Astrocyte (in vitro differentiated cells and primary cell): ENCODE data around the gene PMM2. TPM values are rescaled to one million over a fixed set of nuclear protein-coding genes. Genes with fewer than 3 reads are reported as not detected.

Experiments
- DNase-seq: peaks from one replicate; pipeline ENCODE4 v3.0.0-alpha.2; 2010; ENCODE audit warnings: low read depth
- FAIRE-seq: peaks from 2 replicates; lab custom pipeline; 2011; peaks lifted over from hg19 to GRCh38; lab: Jason Lieb, UNC
- H2AFZ ChIP-seq: 2 replicates; pipeline ENCODE4 v1.6.0; 2012; ENCODE audit warnings: low read depth, low read length, inconsistent platforms
- H3K27ac ChIP-seq: 2 replicates; pipeline ENCODE4 v1.5.1; 2011; ENCODE audit warnings: low read depth, low read length, inconsistent platforms
- H3K27me3 ChIP-seq: 2 replicates; pipeline ENCODE4 v1.6.0; 2011; ENCODE audit warnings: low read length, inconsistent platforms; ENCODE audit not compliant: insufficient read depth
- H3K36me3 ChIP-seq: 2 replicates; pipeline ENCODE4 v1.5.1; 2011; ENCODE audit warnings: low read length, inconsistent platforms; ENCODE audit not compliant: insufficient read depth
- H3K4me1 ChIP-seq: 2 replicates; pipeline ENCODE4 v1.5.1; 2011; ENCODE audit warnings: low read length, inconsistent platforms; ENCODE audit not compliant: insufficient read depth
- H3K4me2 ChIP-seq: 2 replicates; pipeline ENCODE4 v1.6.0; 2012; ENCODE audit warnings: low read length, inconsistent platforms
- H3K4me3 ChIP-seq: 2 replicates; pipeline ENCODE4 v1.5.1; 2011; ENCODE audit warnings: low read depth, mild to moderate bottlenecking, low read length, inconsistent platforms; ENCODE audit not compliant: insufficient read depth
- H3K79me2 ChIP-seq: 2 replicates; pipeline ENCODE4 v1.6.0; 2012; ENCODE audit warnings: mild to moderate bottlenecking, low read length, inconsistent platforms; ENCODE audit not compliant: insufficient read depth
- H3K9ac ChIP-seq: 2 replicates; pipeline ENCODE4 v1.6.0; 2012; ENCODE audit warnings: mild to moderate bottlenecking, low read length, inconsistent platforms
- H3K9me3 ChIP-seq: 2 replicates; pipeline ENCODE4 v1.5.1; 2012; ENCODE audit warnings: low read depth, mild to moderate bottlenecking, low read length, inconsistent platforms; ENCODE audit not compliant: insufficient read depth
- H4K20me1 ChIP-seq: 2 replicates; pipeline ENCODE4 v1.6.0; 2012; ENCODE audit warnings: low read length, inconsistent platforms; ENCODE audit not compliant: insufficient read depth
- H3K27ac Mint-ChIP-seq: one replicate; pipeline ENCODE4 v1.8.0; 2021; ENCODE audit warnings: mild to moderate bottlenecking, mixed read lengths; ENCODE audit not compliant: unreplicated experiment
- H3K27me3 Mint-ChIP-seq: one replicate; pipeline ENCODE4 v1.8.0; 2021; ENCODE audit warnings: low read depth, mixed read lengths; ENCODE audit not compliant: unreplicated experiment
- H3K36me3 Mint-ChIP-seq: one replicate; pipeline ENCODE4 v1.8.0; 2021; ENCODE audit warnings: low read depth, mixed read lengths; ENCODE audit not compliant: unreplicated experiment
- H3K4me1 Mint-ChIP-seq: one replicate; pipeline ENCODE4 v1.8.0; 2021; ENCODE audit warnings: low read depth, mixed read lengths; ENCODE audit not compliant: unreplicated experiment
- H3K4me3 Mint-ChIP-seq: one replicate; pipeline ENCODE4 v1.8.0; 2021; ENCODE audit warnings: mild to moderate bottlenecking, moderate library complexity, mixed read lengths; ENCODE audit not compliant: unreplicated experiment
- H3K9me3 Mint-ChIP-seq: one replicate; pipeline ENCODE4 v1.8.0; 2021; ENCODE audit warnings: mild to moderate bottlenecking, mixed read lengths; ENCODE audit not compliant: unreplicated experiment
- EZH2 ChIP-seq: IDR thresholded peaks from 2 replicates; pipeline ENCODE4 v1.6.1; 2012; ENCODE audit warnings: mild to moderate bottlenecking, low read length, inconsistent platforms; ENCODE audit not compliant: insufficient read depth
- total RNA-seq: library from RNA; stranded (reverse); gene quantifications from 2 replicates; pipeline ENCODE4 v1.2.1, GENCODE V29; 2021
- TF ChIP-seq, protein P1 (sequence below): IDR thresholded peaks from 2 replicates; pipeline ENCODE4 v1.5.1; 2011; ENCODE audit warnings: low read depth, mild to moderate bottlenecking, inconsistent platforms, low read length, moderate library complexity; ENCODE audit not compliant: insufficient read depth

The PMM2 gene
- total RNA-seq, 1 donor from 2014 or later, result 57.8 TPM

DNA sequence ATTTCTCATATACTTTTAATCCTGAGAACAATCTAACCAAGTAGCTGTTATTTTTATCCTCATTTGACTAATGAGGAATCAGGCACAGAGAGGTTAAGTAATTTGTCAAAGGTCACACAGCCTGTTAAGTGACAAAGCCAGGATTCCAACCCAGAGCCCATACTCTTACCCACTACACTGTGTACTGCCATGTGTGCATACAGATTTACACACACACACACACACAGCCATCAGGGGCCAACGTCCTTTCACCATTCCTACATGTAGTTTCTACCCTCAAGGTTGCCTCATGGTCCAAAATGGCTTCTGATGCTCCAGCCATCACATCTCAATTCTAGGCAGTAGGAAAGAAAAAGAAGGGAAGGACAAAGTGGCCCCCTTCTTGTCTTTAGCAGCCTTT, 22.3 kb upstream of the PMM2 start:
- Histone ChIP-seq H3K9ac (no peak overlapping the region), H3K36me3 (no peaks in the 10 kb centered on the region), H4K20me1 (no peaks in the 10 kb centered on the region), H2AFZ (no peak overlapping the region), H3K4me1 (no peaks in the 10 kb centered on the region), H3K79me2 (no peaks in the 10 kb centered on the region), H3K27me3 (no peaks in the 10 kb centered on the region), H3K27ac (no peak overlapping the region), H3K4me2 (no peak overlapping the region), H3K9me3 (no peaks in the 10 kb centered on the region), H3K4me3 (no peak overlapping the region)
- Mint-ChIP-seq H3K27ac (no peak overlapping the region), H3K4me1 (no peaks in the 10 kb centered on the region), H3K27me3 (no peaks in the 10 kb centered on the region), H3K4me3 (no peak overlapping the region), H3K9me3 (no peaks in the 10 kb centered on the region), H3K36me3 (peaks cover 33% of the 10 kb centered on the region)
- DNase-seq (no peak), FAIRE-seq (no peak)
- TF ChIP-seq EZH2, result no peak
- TF ChIP-seq, protein P1, sequence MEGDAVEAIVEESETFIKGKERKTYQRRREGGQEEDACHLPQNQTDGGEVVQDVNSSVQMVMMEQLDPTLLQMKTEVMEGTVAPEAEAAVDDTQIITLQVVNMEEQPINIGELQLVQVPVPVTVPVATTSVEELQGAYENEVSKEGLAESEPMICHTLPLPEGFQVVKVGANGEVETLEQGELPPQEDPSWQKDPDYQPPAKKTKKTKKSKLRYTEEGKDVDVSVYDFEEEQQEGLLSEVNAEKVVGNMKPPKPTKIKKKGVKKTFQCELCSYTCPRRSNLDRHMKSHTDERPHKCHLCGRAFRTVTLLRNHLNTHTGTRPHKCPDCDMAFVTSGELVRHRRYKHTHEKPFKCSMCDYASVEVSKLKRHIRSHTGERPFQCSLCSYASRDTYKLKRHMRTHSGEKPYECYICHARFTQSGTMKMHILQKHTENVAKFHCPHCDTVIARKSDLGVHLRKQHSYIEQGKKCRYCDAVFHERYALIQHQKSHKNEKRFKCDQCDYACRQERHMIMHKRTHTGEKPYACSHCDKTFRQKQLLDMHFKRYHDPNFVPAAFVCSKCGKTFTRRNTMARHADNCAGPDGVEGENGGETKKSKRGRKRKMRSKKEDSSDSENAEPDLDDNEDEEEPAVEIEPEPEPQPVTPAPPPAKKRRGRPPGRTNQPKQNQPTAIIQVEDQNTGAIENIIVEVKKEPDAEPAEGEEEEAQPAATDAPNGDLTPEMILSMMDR, result no peak

GRCh38 chr16:8776129-8776584, 21.5 kb upstream of the PMM2 start:
- Histone ChIP-seq H4K20me1 (no peaks in the 10 kb centered on the region), H3K4me3 (no peak overlapping the region), H3K9me3 (no peaks in the 10 kb centered on the region), H3K36me3 (no peaks in the 10 kb centered on the region), H3K79me2 (no peaks in the 10 kb centered on the region), H3K4me1 (no peaks in the 10 kb centered on the region), H3K27ac (no peak overlapping the region), H2AFZ (no peak overlapping the region), H3K4me2 (no peak overlapping the region), H3K9ac (no peak overlapping the region), H3K27me3 (no peaks in the 10 kb centered on the region)
- H3K27ac Mint-ChIP-seq, result no peak overlapping the region
- FAIRE-seq (no peak), DNase-seq (no peak)
- H3K4me3 Mint-ChIP-seq, result no peak overlapping the region
- no peaks in the 10 kb centered on the region for H3K27me3 Mint-ChIP-seq
- H3K9me3 Mint-ChIP-seq, result peaks cover 1% of the 10 kb centered on the region
- no peaks in the 10 kb centered on the region for H3K4me1 Mint-ChIP-seq
- TF ChIP-seq EZH2, result no peak
- TF ChIP-seq, protein P1, result no peak
- peaks cover 37% of the 10 kb centered on the region for H3K36me3 Mint-ChIP-seq

DNA sequence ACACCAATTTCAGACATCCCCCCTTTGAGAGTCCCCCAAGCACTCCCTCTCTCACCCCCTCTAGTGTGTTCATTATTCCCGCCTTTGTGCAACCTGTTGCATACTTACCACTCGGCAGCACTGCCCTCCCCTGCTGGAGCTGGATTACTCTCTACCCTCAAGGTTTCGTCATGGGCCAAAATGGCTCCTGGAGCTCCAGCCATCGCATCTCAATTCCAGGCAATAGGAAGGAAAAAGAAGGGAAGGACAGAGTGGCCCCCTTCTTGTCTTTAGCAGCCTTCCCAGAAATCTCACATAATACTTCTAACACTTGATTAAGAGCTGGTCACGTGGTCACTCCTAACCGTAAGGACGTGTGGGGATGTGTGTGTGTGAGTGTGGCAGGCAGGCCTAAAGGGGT, 20.4 kb upstream of the PMM2 start:
- FAIRE-seq, result no peak
- DNase-seq, result no peak
- no peak overlapping the region for H2AFZ ChIP-seq
- Mint-ChIP-seq H3K9me3 (peaks cover 1% of the 10 kb centered on the region), H3K4me1 (no peaks in the 10 kb centered on the region), H3K27me3 (peaks cover 2% of the 10 kb centered on the region), H3K4me3 (no peak overlapping the region), H3K36me3 (peaks cover 39% of the 10 kb centered on the region), H3K27ac (no peak overlapping the region)
- H3K9me3 ChIP-seq, result no peaks in the 10 kb centered on the region
- no peak overlapping the region for H3K4me2 ChIP-seq
- TF ChIP-seq, protein P1, result no peak
- no peak for TF ChIP-seq EZH2
- no peak overlapping the region for H3K27ac ChIP-seq
- H4K20me1 ChIP-seq, result no peaks in the 10 kb centered on the region
- no peak overlapping the region for H3K9ac ChIP-seq
- H3K36me3 ChIP-seq, result no peaks in the 10 kb centered on the region
- no peaks in the 10 kb centered on the region for H3K27me3 ChIP-seq
- H3K4me1 ChIP-seq, result no peaks in the 10 kb centered on the region
- H3K79me2 ChIP-seq, result no peaks in the 10 kb centered on the region
- H3K4me3 ChIP-seq, result no peak overlapping the region
